Measurements from ENCODE around the gene CA5A.

Gene CA5A

DNA sequence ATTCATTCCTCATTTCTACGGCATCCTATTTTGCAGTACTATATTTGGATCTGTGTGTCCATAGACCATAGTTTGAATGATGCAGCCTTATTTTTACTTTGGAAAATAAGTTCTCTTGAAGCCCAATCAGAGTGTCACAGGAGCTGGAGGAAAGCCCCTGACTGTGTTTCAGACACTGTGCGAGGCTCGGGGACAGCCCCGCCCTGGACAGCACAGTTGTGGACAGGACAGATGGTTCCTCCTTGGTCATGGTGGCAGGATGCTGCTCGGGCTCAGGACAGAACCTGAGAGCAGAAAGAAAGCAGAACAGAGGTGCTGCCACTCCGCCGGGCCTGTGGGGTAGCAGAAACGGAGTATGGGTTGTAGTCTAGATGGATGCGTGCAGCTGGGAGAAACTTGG is 37.8 kb upstream of the CA5A start:
- peak overlapping the region; percentile 6 for H3K4me3 ChIP-seq (ENCODE audit: low read depth, low read length)
- no peak overlapping the region for H3K4ac ChIP-seq (ENCODE audit: low read depth, low read length)
- no CpG with 5 or more reads among the region's 9 CpGs for WGBS (ENCODE audit: extremely low coverage, insufficient coverage, insufficient read length)

DNA sequence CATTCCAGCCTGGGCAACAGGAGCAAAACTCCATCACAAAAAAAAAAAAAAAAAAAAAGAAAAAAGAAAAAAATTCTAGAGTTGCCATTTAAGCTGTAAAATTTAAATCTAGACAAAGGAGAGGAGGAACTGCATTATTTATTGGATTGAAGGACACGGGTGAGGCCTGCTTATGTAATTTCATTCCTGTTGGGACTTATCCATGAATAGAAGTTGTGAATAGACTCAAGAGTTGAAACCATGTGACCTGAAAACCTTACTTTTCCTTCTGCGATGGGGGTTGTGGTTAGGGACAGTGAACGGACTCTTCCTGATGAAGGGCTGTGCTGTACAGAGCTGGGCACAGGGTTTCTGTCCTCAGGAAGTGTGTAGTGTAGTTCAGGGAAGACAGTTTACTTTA is 37.4 kb upstream of the CA5A start:
- peaks cover 0 to 1% of the 10 kb centered on the region in 2 experiments for H3K4me1 ChIP-seq (ENCODE audit: control insufficient read depth in 1 of 2, insufficient read depth in 2 of 2, low read length in 2 of 2)
- no peak overlapping the region for H3K4me2 ChIP-seq (ENCODE audit: low read length)
- H3K79me2 ChIP-seq (ENCODE audit: control insufficient read depth, insufficient read depth, low read length, poor library complexity) = peaks cover 1% of the 10 kb centered on the region
- H3K14ac ChIP-seq (ENCODE audit: low read length) = no peak overlapping the region
- peaks cover 10 to 14% of the 10 kb centered on the region in 2 experiments for H3K36me3 ChIP-seq (ENCODE audit: control insufficient read depth in 1 of 2, insufficient read depth in 2 of 2, low read length in 2 of 2)
- H3K23ac ChIP-seq (ENCODE audit: low read length) = no peak overlapping the region
- H4K8ac ChIP-seq (ENCODE audit: low read depth, low read length) = no peak overlapping the region
- H2AFZ ChIP-seq (ENCODE audit: insufficient read depth, low read length, poor library complexity) = no peak overlapping the region
- H3K18ac ChIP-seq (ENCODE audit: low read length) = no peak overlapping the region
- no peak overlapping the region for H2BK120ac ChIP-seq (ENCODE audit: insufficient read depth, low read length, poor library complexity)
- no peak overlapping the region for H3K4me3 ChIP-seq (ENCODE audit: low read depth, low read length)
- H4K12ac ChIP-seq (ENCODE audit: low read depth, low read length) = no peak overlapping the region
- no peak overlapping the region for H3K27ac ChIP-seq (ENCODE audit: low read depth, low read length)
- no peak overlapping the region for H2BK5ac ChIP-seq (ENCODE audit: low read depth, low read length, poor library complexity)
- no peak for DNase-seq
- H2BK12ac ChIP-seq (ENCODE audit: low read length) = no peak overlapping the region
- no peak overlapping the region for H4K91ac ChIP-seq (ENCODE audit: low read depth, low read length)
- H3K9me3 ChIP-seq (ENCODE audit: insufficient read depth, low read depth, low read length) = peaks cover 4% of the 10 kb centered on the region
- no peak overlapping the region for H3K4ac ChIP-seq (ENCODE audit: low read depth, low read length)
- no peaks in the 10 kb centered on the region for H3K27me3 ChIP-seq (ENCODE audit: insufficient read depth, low read length)
- H2AK5ac ChIP-seq (ENCODE audit: low read length) = no peak overlapping the region
- no peaks in the 10 kb centered on the region for H3K79me1 ChIP-seq (ENCODE audit: low read length)
- H3K9ac ChIP-seq (ENCODE audit: low read length) = no peak overlapping the region
- no CpG with 5 or more reads among the region's 3 CpGs for WGBS (ENCODE audit: extremely low coverage, insufficient coverage, insufficient read length)

More for the DNA sequence above, 37.8 kb upstream of the CA5A start:
- no peak overlapping the region for H3K9ac ChIP-seq (ENCODE audit: low read length)
- no peak overlapping the region for H2BK120ac ChIP-seq (ENCODE audit: insufficient read depth, low read length, poor library complexity)
- H2AFZ ChIP-seq (ENCODE audit: insufficient read depth, low read length, poor library complexity) = no peak overlapping the region
- no peak overlapping the region for H4K8ac ChIP-seq (ENCODE audit: low read depth, low read length)
- peaks cover 12 to 15% of the 10 kb centered on the region in 2 experiments for H3K36me3 ChIP-seq (ENCODE audit: control insufficient read depth in 1 of 2, insufficient read depth in 2 of 2, low read length in 2 of 2)
- no peak for DNase-seq
- no peak overlapping the region for H3K14ac ChIP-seq (ENCODE audit: low read length)
- H3K27ac ChIP-seq (ENCODE audit: low read depth, low read length) = no peak overlapping the region
- no peak overlapping the region for H4K91ac ChIP-seq (ENCODE audit: low read depth, low read length)
- no peak overlapping the region for H3K18ac ChIP-seq (ENCODE audit: low read length)
- no peak overlapping the region for H3K23ac ChIP-seq (ENCODE audit: low read length)
- no peak overlapping the region for H2BK5ac ChIP-seq (ENCODE audit: low read depth, low read length, poor library complexity)
- H2AK5ac ChIP-seq (ENCODE audit: low read length) = no peak overlapping the region
- H3K27me3 ChIP-seq (ENCODE audit: insufficient read depth, low read length) = no peaks in the 10 kb centered on the region
- H3K4me2 ChIP-seq (ENCODE audit: low read length) = no peak overlapping the region
- H4K12ac ChIP-seq (ENCODE audit: low read depth, low read length) = no peak overlapping the region
- H3K9me3 ChIP-seq (ENCODE audit: insufficient read depth, low read depth, low read length) = peaks cover 4% of the 10 kb centered on the region
- peaks cover 1% of the 10 kb centered on the region for H3K79me2 ChIP-seq (ENCODE audit: control insufficient read depth, insufficient read depth, low read length, poor library complexity)
- no peaks in the 10 kb centered on the region for H3K79me1 ChIP-seq (ENCODE audit: low read length)
- no peak overlapping the region for H2BK12ac ChIP-seq (ENCODE audit: low read length)
- peaks cover 0 to 1% of the 10 kb centered on the region in 2 experiments for H3K4me1 ChIP-seq (ENCODE audit: control insufficient read depth in 1 of 2, insufficient read depth in 2 of 2, low read length in 2 of 2)

DNA sequence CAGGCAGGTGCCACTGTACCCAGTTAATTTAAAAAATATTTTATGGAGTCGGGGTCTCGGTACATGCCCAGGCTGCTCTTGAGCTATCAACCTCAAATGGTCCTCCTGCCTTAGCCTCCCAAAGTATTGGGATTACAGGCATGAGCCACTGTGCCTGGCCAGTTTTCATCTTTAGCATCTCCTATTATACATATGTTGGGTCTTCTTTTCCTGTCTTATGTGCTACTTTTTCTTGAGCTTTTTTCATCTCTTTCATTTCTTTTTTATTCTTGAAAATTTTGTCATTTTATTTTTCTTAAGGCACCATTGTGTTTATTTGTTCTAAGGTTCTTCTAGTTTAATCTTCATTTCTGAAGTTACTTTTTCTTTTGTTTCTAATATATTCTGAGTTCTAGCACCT is 35.6 kb upstream of the CA5A start:
- no peak overlapping the region for H3K14ac ChIP-seq (ENCODE audit: low read length)
- H3K23ac ChIP-seq (ENCODE audit: low read length) = no peak overlapping the region
- H2AFZ ChIP-seq (ENCODE audit: insufficient read depth, low read length, poor library complexity) = no peak overlapping the region
- peaks cover 4% of the 10 kb centered on the region for H3K9me3 ChIP-seq (ENCODE audit: insufficient read depth, low read depth, low read length)
- H3K4me3 ChIP-seq (ENCODE audit: low read depth, low read length) = no peak overlapping the region
- H3K9ac ChIP-seq (ENCODE audit: low read length) = no peak overlapping the region
- no peak overlapping the region for H2AK5ac ChIP-seq (ENCODE audit: low read length)
- H3K79me2 ChIP-seq (ENCODE audit: control insufficient read depth, insufficient read depth, low read length, poor library complexity) = peaks cover 3% of the 10 kb centered on the region
- H3K4me2 ChIP-seq (ENCODE audit: low read length) = no peak overlapping the region
- H3K36me3 ChIP-seq (ENCODE audit: control insufficient read depth in 1 of 2, insufficient read depth in 2 of 2, low read length in 2 of 2) = peaks cover 10% of the 10 kb centered on the region in 2 experiments
- no peak overlapping the region for H3K4ac ChIP-seq (ENCODE audit: low read depth, low read length)
- peaks cover 1 to 2% of the 10 kb centered on the region in 2 experiments for H3K4me1 ChIP-seq (ENCODE audit: control insufficient read depth in 1 of 2, insufficient read depth in 2 of 2, low read length in 2 of 2)
- no peaks in the 10 kb centered on the region for H3K27me3 ChIP-seq (ENCODE audit: insufficient read depth, low read length)
- no peak overlapping the region for H3K27ac ChIP-seq (ENCODE audit: low read depth, low read length)
- H2BK5ac ChIP-seq (ENCODE audit: low read depth, low read length, poor library complexity) = no peak overlapping the region
- WGBS (ENCODE audit: extremely low coverage, insufficient coverage, insufficient read length) = no CpG with 5 or more reads among the region's 2 CpGs
- DNase-seq = no peak
- H4K91ac ChIP-seq (ENCODE audit: low read depth, low read length) = no peak overlapping the region
- H3K18ac ChIP-seq (ENCODE audit: low read length) = no peak overlapping the region
- no peak overlapping the region for H2BK12ac ChIP-seq (ENCODE audit: low read length)
- H3K79me1 ChIP-seq (ENCODE audit: low read length) = no peaks in the 10 kb centered on the region
- H4K12ac ChIP-seq (ENCODE audit: low read depth, low read length) = no peak overlapping the region
- no peak overlapping the region for H2BK120ac ChIP-seq (ENCODE audit: insufficient read depth, low read length, poor library complexity)
- H4K8ac ChIP-seq (ENCODE audit: low read depth, low read length) = no peak overlapping the region

DNA sequence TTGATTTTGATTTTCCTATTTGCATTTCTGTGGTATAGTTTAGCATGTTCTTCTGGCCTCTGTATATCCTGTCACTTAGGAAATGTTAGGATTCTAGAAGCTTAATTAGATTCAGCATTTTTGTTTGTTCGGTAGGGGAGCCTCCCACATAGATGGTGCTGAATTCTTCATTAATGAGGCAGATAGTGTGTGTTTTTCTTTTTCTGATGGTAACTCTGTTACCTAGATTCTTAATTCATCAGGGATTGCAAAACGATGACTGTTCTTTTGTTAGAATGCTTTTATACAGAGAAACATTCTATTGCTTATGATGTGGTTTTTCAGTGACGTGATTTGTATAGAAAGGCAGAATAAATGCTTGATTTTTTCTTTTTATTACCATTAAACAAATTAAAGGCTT is 33.9 kb upstream of the CA5A start:
- H3K36me3 ChIP-seq (ENCODE audit: control insufficient read depth in 1 of 2, insufficient read depth in 2 of 2, low read length in 2 of 2) = peaks cover 6 to 9% of the 10 kb centered on the region in 2 experiments
- no peak overlapping the region for H2BK5ac ChIP-seq (ENCODE audit: low read depth, low read length, poor library complexity)
- peaks cover 1 to 2% of the 10 kb centered on the region in 2 experiments for H3K4me1 ChIP-seq (ENCODE audit: control insufficient read depth in 1 of 2, insufficient read depth in 2 of 2, low read length in 2 of 2)
- no peak overlapping the region for H3K4me2 ChIP-seq (ENCODE audit: low read length)
- no peaks in the 10 kb centered on the region for H3K79me1 ChIP-seq (ENCODE audit: low read length)
- H3K14ac ChIP-seq (ENCODE audit: low read length) = no peak overlapping the region
- no peak overlapping the region for H2AFZ ChIP-seq (ENCODE audit: insufficient read depth, low read length, poor library complexity)
- no peak overlapping the region for H2AK5ac ChIP-seq (ENCODE audit: low read length)
- H4K12ac ChIP-seq (ENCODE audit: low read depth, low read length) = no peak overlapping the region
- DNase-seq = peak in 1 of 2 donors; percentile 26
- peaks cover 4% of the 10 kb centered on the region for H3K9me3 ChIP-seq (ENCODE audit: insufficient read depth, low read depth, low read length)
- no peak overlapping the region for H3K27ac ChIP-seq (ENCODE audit: low read depth, low read length)
- H2BK12ac ChIP-seq (ENCODE audit: low read length) = no peak overlapping the region
- peaks cover 4% of the 10 kb centered on the region for H3K79me2 ChIP-seq (ENCODE audit: control insufficient read depth, insufficient read depth, low read length, poor library complexity)
- no peak overlapping the region for H3K9ac ChIP-seq (ENCODE audit: low read length)
- H3K23ac ChIP-seq (ENCODE audit: low read length) = no peak overlapping the region
- H4K91ac ChIP-seq (ENCODE audit: low read depth, low read length) = no peak overlapping the region
- no peak overlapping the region for H4K8ac ChIP-seq (ENCODE audit: low read depth, low read length)
- H3K18ac ChIP-seq (ENCODE audit: low read length) = no peak overlapping the region
- no CpG with 5 or more reads among the region's 3 CpGs for WGBS (ENCODE audit: extremely low coverage, insufficient coverage, insufficient read length)
- no peak overlapping the region for H3K4ac ChIP-seq (ENCODE audit: low read depth, low read length)
- H2BK120ac ChIP-seq (ENCODE audit: insufficient read depth, low read length, poor library complexity) = no peak overlapping the region
- H3K4me3 ChIP-seq (ENCODE audit: low read depth, low read length) = no peak overlapping the region
- no peaks in the 10 kb centered on the region for H3K27me3 ChIP-seq (ENCODE audit: insufficient read depth, low read length)
